IPS-15b (cell line): ENCODE data around the gene INSR.

ENCODE experiments used
- H3K27me3 ChIP-seq: one replicate; pipeline ENCODE4 v1.6.1; 2013; ENCODE audit warnings: low read length; ENCODE audit not compliant: control insufficient read depth, insufficient read depth
- H3K36me3 ChIP-seq: one replicate; pipeline ENCODE4 v1.6.1; 2013; ENCODE audit warnings: low read length; ENCODE audit not compliant: control insufficient read depth, insufficient read depth
- H3K4me1 ChIP-seq: one replicate; pipeline ENCODE4 v1.6.1; 2013; ENCODE audit warnings: mild to moderate bottlenecking, low read length; ENCODE audit not compliant: control insufficient read depth, insufficient read depth
- H3K4me3 ChIP-seq: one replicate; pipeline ENCODE4 v1.5.1; 2013; ENCODE audit warnings: low read depth, low read length
- H3K9ac ChIP-seq: one replicate; pipeline ENCODE4 v1.6.1; 2013; ENCODE audit warnings: low read depth, mild to moderate bottlenecking, low read length
- H3K9me3 ChIP-seq: one replicate; pipeline ENCODE4 v1.6.1; 2013; ENCODE audit warnings: mild to moderate bottlenecking, low read length; ENCODE audit not compliant: control insufficient read depth, insufficient read depth

INSR gene

GRCh38 chr19:7292950-7293761 lies 1.1 kb downstream of the INSR start:
- peaks cover 4% of the 10 kb centered on the region for H3K27me3 ChIP-seq
- peak overlapping the region; percentile 37 for H3K9ac ChIP-seq
- H3K4me3 ChIP-seq: peak overlapping the region; percentile 64
- H3K36me3 ChIP-seq: no peaks in the 10 kb centered on the region
- H3K4me1 ChIP-seq: peaks cover 9% of the 10 kb centered on the region
- H3K9me3 ChIP-seq: no peaks in the 10 kb centered on the region

- Histone ChIP-seq H3K9ac (no peak overlapping the region), H3K4me1 (peaks cover 9% of the 10 kb centered on the region), H3K27me3 (peaks cover 4% of the 10 kb centered on the region), H3K36me3 (no peaks in the 10 kb centered on the region), H3K9me3 (no peaks in the 10 kb centered on the region), H3K4me3 (peak overlapping the region; percentile 64)
Observed at GRCh38 chr19:7292352-7292949, 1.8 kb downstream of the INSR start.

DNA sequence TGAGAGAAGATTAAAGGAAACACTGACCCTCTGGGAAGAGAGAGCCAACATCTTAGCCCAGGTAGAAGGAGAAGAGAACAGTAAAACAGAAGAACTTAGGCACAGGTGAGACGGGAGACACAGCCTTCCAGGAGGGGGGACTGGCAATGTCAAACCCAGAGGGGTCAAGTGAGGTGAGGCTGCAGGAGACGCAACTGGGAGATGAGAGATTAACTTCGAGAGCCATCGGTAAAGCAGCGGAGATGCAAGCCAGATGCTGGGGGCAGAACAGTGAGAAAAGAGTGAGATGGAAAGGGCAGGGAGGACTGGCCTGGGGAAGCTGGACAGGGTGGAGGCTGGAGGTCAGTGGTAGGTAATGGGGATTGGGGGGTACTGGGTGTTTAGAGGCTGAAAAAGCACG lies 5.2 kb downstream of the INSR start:
- H3K27me3 ChIP-seq: no peaks in the 10 kb centered on the region
- H3K9me3 ChIP-seq: no peaks in the 10 kb centered on the region
- H3K4me3 ChIP-seq: no peak overlapping the region
- H3K9ac ChIP-seq: peak overlapping the region; percentile 65
- peaks cover 9% of the 10 kb centered on the region for H3K4me1 ChIP-seq
- H3K36me3 ChIP-seq: no peaks in the 10 kb centered on the region

- peaks cover 9% of the 10 kb centered on the region for H3K4me1 ChIP-seq
- no peaks in the 10 kb centered on the region for H3K27me3 ChIP-seq
- H3K9ac ChIP-seq: no peak overlapping the region
- no peaks in the 10 kb centered on the region for H3K36me3 ChIP-seq
- H3K9me3 ChIP-seq: no peaks in the 10 kb centered on the region
- H3K4me3 ChIP-seq: no peak overlapping the region
Observed at GRCh38 chr19:7288131-7288530, 6.1 kb downstream of the INSR start.

DNA sequence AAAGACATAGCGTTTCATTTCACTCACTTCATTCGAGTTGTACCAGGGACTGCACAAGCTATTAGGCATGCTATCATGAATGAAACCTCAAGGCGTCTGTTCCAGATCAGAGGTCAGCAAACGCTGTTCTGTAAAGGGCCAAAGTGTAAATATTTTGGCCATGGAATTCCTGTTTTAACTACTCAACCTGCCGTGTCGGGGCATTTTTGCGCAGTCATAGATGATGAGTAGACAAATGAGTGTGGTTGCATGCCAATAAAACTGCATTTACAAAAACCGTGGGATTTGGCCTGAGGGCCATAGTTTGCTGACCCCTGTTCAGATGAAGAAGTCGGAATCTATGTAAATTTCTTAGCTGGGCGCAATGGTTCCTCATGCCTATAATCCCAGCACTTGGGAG lies 6.5 kb downstream of the INSR start:
- Histone ChIP-seq H3K4me3 (no peak overlapping the region), H3K9ac (no peak overlapping the region), H3K27me3 (no peaks in the 10 kb centered on the region), H3K4me1 (peaks cover 6% of the 10 kb centered on the region), H3K9me3 (no peaks in the 10 kb centered on the region), H3K36me3 (no peaks in the 10 kb centered on the region)

GRCh38 chr19:7280940-7281666 lies 13.1 kb downstream of the INSR start:
- Histone ChIP-seq H3K4me1 (no peaks in the 10 kb centered on the region), H3K9ac (no peak overlapping the region)

DNA sequence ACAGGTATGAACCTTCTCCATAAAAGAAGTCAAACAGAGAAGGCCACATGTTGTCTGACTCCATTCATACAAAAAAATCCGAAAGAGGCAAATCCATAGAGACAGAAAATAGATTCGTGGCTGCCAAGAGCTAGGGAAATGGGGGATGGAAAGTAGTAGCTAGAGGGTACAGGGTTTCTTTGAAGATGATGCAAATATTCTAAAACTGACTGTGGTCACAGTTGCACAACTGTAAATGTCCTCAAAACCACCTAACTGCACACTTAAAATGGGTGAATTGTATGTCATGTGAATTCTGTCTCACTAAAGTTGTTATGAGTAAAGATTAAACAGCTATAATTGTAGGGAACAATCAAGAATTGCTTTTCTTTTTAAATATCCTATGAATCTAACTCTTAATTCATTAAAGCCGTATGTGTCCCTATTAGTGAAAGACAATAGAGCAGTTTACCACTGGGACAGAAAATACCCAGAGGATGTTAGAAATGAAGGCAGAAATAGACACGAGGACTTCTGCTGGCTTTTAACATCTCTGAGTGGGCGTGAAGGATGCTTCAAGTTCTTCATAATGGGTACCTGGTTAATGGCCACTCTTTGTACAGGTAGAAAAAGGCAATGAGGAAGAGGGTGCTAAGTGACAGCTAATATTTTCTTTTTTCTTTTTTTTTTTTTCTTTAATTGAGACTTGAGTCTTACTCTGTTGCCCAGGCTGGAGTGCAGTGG lies 21.2 kb downstream of the INSR start:
- H3K36me3 ChIP-seq: no peaks in the 10 kb centered on the region
- H3K9me3 ChIP-seq: no peaks in the 10 kb centered on the region
- H3K27me3 ChIP-seq: no peaks in the 10 kb centered on the region
- H3K9ac ChIP-seq: no peak overlapping the region
- H3K4me1 ChIP-seq: no peaks in the 10 kb centered on the region
- H3K4me3 ChIP-seq: no peak overlapping the region

More at GRCh38 chr19:7280940-7281666, 13.1 kb downstream of the INSR start:
- Histone ChIP-seq H3K27me3 (no peaks in the 10 kb centered on the region), H3K4me3 (no peak overlapping the region), H3K9me3 (no peaks in the 10 kb centered on the region), H3K36me3 (peaks cover 3% of the 10 kb centered on the region)

GRCh38 chr19:7268705-7269098 lies 25.5 kb downstream of the INSR start:
- H3K4me3 ChIP-seq: no peak overlapping the region
- no peak overlapping the region for H3K9ac ChIP-seq
- H3K36me3 ChIP-seq: no peaks in the 10 kb centered on the region
- H3K9me3 ChIP-seq: no peaks in the 10 kb centered on the region
- H3K27me3 ChIP-seq: no peaks in the 10 kb centered on the region
- H3K4me1 ChIP-seq: no peaks in the 10 kb centered on the region

DNA sequence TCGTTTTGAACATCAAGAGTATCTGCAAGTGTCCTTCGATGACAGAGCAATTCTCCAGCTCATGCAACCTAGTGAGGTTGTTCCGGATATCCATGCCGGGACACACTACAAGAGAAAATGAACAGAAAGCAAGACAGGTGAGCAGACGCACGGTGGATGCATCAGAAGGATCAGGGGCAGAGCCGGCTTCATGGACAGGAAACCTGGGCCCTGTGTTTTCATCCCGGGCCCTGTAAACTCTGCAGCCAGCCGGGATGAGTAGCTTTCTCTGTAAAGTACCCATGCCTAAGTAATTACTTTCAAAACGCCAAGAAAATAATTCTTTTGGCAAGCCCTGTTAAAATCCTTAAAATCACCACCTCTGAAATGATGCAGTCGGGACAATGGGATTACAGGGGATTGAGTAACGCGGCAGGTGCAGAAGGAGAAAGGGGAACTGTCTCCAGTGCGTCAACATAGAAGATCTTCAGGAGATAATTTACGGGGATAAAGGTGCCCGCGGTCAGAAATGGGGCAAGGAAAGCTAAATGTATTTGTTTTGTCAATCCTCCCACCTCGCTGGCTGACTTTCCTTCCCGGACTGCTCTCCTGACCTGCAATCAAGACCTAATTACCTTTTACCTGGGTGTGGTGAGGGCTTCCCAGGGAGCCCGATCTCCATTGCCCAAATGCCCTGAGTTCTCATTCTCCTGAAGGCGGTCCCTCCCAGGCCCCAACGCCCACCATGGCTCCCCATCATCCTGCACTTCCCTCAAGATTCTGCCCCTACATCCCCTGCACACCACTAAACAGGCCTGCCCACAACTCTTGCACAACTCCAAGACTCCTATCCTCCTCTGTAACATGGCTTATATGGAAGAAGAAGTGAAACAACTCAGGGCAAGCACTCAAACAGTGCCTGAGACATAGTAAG lies 26.2 kb downstream of the INSR start:
- Histone ChIP-seq H3K9me3 (no peaks in the 10 kb centered on the region), H3K27me3 (no peaks in the 10 kb centered on the region), H3K36me3 (no peaks in the 10 kb centered on the region), H3K9ac (no peak overlapping the region), H3K4me3 (no peak overlapping the region), H3K4me1 (no peaks in the 10 kb centered on the region)

- H3K9ac ChIP-seq: no peak overlapping the region
- no peak overlapping the region for H3K4me3 ChIP-seq
- H3K36me3 ChIP-seq: no peaks in the 10 kb centered on the region
- no peaks in the 10 kb centered on the region for H3K4me1 ChIP-seq
- no peaks in the 10 kb centered on the region for H3K27me3 ChIP-seq
- H3K9me3 ChIP-seq: no peaks in the 10 kb centered on the region
Observed at GRCh38 chr19:7266832-7267231, 27.4 kb downstream of the INSR start.

GRCh38 chr19:7265963-7266362 lies 28.3 kb downstream of the INSR start:
- Histone ChIP-seq H3K27me3 (no peaks in the 10 kb centered on the region), H3K36me3 (no peaks in the 10 kb centered on the region), H3K9me3 (no peaks in the 10 kb centered on the region), H3K4me3 (no peak overlapping the region), H3K4me1 (no peaks in the 10 kb centered on the region), H3K9ac (no peak overlapping the region)
